CD4-positive, alpha-beta T cell treated with Interleukin-4 for 1 hour (primary cell): ENCODE measurements around the gene FYCO1.

Source experiments
- DNase-seq, 2 donors: peaks; one replicate each; pipeline ENCODE4 v3.0.0-alpha.2; 2020 to 2022

FYCO1 gene

DNA sequence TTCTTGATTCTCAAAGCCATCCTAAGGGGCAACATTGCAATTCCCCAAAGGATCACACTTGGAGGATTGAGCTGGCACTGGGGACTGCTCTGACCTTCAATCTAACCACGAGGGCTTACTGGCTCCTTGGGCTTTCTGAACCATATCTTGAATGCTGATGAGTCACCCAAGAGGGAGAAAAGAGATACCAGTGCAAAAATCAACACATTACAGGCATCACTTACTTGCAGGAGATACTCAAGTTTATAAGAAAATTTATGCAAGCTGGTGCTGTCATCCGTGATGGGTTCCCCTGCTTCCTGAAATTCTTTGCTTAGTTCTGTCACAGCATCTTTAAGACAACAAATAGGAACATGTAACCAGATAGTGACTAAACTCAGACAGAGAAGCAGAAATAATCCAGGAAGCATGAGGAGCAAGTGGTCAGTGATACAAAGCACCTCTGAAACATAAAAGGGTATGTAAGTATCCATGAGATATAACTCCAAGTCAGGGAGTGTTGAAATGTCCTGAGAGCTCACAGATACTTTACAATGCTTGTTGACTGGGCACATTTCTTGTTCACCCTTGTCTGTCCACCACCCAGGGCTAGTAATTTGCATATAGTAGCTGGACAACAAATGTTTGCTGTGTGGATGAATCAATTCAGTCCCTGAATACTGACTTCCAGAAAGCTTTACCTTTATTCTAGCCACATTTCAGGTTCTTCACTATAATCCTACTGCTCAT, 14.1 kb downstream of the FYCO1 start:
- DNase-seq, result no peak

DNA sequence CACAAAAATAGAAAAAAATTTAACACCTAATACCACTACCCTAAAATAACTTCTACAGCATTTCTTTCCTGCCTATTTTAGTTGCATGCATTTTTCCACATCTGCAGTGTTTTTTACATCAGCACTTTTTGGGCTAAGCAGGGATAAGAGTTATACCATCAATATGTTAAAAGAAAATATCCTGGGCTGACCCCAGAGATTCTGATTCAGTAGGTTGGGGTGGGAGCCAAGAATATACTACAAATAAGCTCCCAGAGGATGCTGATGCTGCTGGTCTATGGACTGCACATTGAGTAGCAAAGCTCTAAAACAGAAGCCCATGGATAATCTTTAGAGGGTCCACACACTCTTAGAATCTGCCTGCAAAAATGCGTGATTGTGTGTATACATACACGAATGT, 14.8 kb downstream of the FYCO1 start:
- DNase-seq, result no peak

DNA sequence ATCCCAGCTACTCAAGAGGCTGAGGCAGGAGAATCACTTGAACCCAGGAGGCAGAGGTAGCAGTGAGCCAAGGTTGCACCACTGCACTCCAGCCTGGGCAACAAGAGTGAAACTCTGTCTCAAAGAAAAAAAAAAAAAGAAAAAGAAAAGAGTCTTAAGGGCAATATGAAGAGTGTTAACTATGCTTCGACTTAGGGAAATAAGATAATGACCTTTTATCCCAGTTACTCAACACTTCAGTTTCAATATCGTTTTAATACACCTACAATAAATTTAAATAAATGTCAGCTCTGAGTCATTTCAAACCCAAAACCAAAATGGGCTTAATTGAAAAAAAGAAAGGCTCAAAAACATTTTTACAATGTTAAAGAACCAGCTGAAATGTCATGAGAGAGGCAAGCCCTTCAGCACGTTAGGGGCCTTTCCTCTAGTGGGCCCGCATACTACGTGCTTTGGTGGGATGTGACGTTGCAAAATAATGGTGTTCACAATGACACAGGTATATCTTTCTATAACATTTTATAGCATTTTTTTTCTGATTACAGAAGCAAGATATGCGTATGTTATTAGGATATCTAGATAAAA, 15.3 kb downstream of the FYCO1 start:
- DNase-seq, result no peak

DNA sequence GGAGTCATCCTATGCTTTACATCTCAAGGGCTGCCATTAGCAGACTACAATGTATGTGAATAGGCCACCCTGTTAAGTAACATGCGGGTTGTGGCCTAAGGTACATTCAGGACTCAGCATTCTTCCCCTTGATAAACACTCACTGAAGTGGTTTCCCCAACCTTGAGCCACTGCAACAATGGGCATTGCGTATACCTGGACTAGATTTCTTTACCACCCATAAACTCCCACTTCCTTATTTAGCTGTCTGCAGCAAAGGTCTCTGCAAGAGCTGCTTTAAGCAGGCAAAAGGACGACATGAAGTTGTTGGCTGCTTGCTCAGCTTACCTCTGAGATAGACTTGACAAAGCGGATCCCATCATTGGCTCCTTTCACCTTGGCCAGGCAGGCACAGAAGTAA, 16.2 kb downstream of the FYCO1 start:
- DNase-seq, result no peak

DNA sequence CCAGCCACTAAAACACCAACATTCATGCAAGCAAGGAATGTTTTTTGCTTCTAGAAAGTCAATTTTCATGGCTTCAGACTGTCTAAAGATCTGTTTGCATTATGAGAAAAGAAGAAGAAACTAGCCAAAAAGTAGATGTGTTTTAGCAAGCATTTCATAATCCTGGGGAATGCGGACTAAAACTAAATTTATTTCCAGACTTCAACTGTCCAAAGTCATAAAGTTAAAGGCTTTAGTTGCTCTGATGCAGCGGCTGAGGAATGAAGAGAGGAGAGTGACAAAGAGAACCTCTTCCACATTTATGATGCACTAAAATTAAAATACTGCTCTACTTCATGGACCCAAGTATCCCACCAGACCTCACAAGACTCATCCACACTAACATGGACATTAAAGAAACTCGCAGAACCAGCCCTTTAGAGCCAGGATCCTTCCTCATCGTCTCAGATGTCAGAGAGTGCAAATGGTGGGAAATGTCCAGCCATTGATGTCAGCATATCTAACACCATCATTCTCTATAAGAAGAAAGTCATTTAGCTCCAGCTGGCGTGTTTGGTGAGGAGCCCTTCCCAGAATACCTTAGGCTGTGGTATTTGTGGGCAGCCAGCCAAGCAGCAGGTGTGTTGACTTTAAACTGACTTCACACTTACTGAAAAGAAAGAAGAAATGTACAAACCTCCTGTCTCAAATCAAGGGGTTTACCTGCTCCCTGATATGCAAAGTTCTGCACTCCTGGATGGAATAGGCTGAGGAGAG, 17.4 kb downstream of the FYCO1 start:
- DNase-seq, result peak in 1 of 2 donors; percentile 49

DNA sequence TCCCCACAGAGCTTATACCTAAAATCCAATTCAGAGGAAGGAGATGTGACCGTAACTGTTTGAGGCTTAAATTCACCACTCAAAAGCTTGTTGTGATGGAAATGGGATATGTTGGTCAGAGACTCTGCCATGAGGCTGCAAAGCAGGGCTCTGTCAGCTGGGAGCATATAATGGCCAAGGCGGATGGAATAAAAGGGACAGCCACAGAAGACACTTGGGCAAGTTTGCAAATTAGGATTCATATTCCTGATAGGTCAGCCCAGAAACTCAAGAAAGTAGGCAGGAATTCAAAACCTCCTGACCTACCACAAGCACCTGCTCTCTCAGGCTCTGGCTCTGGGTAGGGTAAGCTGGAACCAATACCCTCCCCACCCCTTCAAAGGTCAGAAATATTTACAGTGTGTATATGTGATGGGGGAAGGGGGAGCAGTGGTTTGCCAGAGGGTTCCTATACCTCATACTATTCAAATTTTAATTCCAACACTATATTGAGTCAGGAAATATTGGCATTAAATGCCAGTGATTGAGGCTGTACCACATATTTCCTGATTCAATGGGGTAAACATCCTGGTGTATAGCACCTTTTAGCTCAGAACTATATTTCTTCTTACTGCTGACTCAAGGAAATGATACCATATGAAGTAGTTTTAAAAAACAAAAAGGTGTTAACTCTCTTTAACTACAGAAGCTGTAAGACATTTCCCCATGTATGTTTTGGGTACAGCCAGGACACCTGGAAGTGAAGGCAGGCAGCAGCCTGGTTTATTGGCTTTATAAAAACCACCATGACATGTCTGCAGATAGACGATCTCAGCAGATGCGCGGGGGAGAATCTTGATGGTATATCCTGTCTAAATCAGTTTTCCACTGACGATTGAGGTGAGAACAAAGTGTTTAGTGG, 19.2 kb downstream of the FYCO1 start:
- DNase-seq, result peak in 1 of 2 donors; percentile 57

DNA sequence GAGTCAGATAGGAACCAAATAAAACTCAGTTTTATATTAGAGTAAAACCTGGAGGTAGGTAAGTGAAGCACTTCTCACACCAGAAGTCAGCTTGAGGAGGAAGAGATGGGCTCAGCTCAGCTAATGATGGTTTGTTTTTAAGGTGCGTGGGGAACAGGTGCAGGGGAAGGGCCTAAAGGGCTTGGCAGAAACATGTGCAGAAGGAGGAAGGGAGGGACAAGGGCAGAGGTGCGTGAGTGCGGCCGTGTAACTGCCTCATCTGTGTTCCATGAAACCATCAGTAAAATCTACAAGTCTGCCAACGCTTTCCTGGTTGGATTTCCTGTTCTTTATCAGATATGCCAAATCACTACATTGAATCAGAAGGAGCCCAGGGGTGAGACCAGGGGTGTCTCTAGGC, 19.9 kb downstream of the FYCO1 start:
- no peak for DNase-seq

DNA sequence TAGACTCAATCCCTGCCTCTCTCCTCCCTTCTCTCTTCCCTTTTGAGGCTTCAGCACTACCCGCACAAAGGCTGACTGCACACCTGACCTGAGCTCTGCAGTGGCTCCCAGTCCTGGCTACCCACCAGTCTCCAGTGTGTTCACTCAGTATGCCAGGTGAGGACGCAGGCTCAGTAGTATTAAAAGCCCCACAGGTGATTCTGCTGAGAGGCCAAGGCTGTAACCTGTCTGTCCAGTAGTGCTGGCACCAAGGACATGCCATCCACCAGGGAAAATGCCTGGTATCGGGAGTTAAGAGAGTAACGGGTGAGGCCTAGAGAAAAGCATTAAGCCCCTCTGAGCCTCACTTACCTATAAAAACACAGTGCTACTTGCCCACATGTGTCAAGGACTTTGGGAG, 20.9 kb downstream of the FYCO1 start:
- DNase-seq, result no peak

DNA sequence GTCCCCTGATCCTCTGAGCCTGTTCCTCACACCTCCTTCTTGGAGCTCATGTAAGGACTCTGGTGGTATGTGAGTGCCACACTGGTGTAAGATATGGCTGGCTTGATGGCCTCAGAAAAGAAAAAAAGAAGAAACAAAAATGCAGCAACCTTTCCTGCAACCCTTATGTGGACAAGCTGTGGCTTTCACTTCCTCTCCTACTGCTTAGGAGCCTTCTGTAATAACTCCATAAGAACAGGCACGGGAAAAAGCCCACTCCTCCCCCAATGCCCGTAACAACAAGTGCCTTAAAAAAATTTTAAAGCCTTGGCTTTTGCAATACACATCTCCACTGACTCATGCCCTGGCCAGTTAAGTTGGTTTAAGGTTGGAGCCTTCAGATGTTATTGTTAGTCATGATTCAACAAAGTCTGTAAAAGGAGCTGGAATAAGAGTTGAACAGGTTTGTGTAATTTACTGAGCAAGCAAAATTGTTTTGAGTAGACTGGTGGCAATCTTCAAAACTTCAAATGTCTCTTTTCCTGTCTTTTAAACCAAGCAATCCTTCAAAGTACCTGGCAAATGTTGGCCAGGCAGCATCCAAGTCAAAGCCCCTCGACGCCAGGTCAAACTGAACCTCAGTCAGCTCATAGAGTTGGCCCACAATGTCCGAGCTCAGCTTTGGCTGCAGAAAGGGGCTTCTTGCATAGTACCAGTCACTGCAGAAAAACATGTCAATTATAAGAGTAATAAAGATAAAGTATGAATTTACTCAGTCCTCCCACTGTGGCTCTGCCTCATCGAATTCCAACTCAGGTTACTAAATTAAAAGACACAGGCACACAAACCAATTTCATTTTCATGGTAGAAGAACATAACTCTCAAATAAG, 22.9 kb downstream of the FYCO1 start:
- peak in 1 of 2 donors; percentile 57 for DNase-seq

DNA sequence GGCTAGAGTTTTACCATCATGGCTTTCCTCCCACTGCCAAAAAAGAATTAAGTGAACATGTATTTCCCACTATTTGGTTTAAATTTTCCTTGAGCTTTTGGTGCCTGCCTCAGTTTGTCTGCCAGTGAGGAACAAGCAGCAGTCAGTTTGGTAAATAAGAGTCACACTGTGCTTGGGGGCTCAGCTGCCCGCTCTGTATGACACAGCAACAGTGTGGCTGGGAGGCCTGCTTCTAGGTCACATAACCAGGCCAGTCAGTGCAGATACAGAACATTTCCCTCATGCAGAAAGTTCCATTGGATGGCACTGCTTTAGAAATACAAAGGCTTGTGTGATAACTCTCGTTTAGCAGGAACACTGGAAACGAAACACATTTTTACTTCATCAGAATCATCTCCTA, 25.7 kb downstream of the FYCO1 start:
- DNase-seq, result no peak

DNA sequence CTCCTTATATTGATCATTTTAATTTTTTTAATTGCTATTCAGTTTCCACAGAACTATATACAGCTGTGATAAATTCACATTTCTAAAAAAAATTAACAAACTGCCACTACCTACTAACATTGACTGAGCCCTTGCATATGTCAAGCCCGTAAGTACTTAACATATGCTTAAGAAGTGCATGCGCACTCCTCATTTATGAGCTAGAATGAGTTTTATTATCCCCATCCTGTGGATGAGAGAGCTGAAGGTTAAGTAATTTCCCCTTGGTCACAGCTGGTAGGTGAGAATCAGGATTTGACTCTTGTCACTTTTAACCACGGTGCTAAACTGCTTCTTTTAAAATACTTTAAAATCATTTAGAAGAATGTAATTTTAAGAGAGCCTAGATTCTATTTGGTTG, 26.5 kb downstream of the FYCO1 start:
- DNase-seq, result no peak

DNA sequence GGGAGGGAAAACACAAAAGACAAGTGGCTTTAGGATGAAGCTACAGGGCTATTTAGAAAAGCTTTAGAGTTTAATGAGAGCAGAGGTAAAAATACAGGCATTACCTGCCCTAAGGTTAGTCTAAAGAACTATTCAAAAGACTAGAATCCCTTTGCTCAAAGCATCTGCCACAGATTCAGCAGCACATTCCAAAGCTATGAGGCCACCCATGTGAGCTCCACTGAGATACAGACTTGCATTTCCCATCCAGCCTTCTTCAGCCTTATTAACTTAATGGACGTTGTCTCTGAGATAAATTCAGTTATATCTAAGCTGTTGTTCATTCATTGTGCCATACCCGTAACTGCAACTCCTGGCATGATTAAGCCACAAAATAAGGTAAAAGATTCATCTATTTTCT, 26.9 kb downstream of the FYCO1 start:
- no peak for DNase-seq

DNA sequence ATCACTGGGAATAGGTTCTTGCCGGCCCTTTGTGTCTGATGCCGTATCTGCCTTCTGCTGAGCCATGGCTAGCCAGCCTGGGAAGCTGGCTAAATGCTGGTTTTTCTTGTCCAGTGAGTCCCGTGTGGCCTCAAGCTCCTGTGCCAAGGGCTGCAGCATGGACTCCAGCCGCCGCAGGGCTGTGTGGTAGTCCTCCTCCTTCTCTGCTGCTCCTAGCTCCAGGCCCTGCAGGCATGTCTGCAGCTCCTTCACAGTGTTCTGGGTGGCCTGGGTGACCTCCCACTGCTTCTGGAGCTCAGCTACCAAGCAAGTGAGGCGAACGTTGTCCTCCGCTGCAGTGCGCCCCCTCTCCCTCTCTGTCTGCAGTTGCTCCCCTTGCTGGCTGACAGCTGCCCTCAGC, 27.5 kb downstream of the FYCO1 start:
- DNase-seq, result no peak

DNA sequence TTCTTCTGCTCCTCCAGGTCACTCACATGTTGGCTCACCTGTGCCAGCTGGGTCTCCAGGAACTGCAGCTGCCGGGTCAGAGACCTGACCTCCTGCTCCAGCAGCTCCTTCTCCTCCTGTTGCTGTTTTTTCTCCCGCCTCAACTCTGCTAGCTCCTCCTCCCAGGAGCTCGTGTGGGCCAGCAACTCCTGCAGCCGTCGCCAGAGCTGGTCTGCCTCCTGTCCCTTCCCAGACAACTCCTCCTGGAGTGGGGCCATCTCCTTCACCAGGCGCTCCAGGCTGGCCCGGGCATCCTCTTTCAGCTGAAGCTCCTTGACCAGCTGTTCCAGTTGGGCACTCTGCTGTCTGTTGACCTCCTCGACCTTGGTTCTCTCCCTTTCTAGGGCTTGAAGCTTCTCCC, 27.9 kb downstream of the FYCO1 start:
- no peak for DNase-seq

DNA sequence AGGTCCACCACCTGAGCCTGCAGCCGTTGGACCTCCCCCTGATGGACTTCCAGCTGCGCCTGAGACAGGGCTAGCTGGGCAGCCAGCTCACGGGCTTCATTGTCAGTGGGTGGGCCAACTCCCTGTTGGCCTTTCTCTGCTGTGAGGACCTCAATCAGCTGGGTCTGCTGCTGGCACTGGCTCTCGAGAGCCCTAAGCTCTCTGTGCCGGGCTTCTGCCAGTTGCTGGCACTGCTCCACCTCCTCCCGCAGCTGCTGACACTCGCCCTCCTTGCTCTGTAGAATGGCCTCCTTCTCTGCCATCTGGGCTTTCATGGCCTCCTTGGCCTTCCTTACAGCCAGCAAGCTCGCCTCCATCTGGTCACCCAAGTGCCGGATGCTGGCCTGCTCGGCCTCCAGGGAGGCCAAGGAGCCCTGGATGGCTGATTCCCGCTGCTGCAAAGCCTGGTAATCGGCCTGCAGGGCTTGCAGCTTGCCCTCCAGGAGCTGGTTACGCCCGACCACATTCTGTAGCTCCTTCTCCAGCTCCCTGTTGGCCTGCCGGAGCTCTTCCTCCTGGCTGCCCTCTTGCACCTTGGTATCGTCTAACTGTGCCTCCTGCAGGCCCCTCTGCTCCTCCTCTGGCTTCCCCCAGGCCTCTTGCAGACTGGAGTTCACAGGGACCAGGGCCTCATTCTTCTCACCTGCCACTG, 28.5 kb downstream of the FYCO1 start:
- DNase-seq, result no peak

DNA sequence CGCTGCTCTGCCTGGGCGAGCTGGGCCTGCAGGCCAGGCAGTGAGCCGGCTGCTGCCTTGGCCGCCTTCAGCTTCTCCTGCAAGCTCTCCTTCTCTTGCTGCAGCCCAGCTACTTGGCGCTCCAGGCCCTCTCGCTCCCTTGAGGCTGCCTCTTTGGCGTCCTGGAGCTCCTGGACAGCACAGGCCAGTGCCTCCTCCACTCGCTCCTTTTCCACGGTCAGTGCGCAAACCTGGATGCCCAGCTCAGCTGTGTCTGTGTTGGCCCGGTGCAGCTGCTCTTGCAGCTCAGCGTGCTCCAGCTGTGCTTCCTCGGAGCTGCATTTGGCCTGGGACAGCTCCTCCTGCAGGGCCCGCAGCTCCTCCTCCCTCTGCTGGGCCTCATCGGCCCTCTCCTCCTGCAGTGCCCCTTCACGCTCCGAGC, 29.2 kb downstream of the FYCO1 start:
- no peak for DNase-seq

DNA sequence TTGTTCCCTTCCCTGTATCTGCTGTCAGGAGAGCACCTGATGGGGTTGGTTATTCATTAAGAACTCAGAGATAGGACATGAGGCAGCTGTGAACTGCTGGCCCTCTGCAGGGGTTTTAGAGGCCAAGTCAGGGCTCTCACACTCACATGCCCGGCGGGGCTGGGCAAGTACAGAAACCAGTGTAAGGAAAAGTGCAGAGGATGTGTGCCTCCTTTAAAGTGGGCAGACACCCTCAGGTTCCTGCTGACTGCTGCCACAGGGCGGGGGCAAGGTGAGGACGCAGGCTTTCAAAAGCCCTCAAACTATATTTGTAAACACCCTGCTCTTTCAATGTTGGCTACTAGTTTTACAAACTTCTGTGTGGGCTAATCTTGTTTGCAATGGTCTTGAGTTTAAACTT, 30.0 kb downstream of the FYCO1 start:
- DNase-seq, result peak in 1 of 2 donors; percentile 44

DNA sequence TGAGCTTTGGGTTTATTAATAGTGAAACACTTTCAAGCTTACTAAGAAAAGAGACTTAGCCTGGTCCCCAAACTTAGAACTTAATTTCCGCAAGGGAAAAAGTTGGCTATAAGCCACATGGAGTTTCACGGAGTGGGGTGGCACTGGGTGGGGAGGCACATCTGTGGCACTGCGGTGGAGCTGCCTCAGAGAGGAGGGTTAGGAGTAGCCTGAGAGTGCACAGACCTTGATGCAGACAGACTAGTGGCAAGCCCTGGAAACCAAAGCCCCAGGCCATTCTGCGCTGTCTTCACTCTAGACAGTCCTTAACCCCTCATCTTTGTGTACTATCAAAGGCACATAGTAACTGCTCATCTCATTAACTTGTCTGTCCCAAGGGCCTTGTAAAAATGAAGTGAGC, 30.4 kb downstream of the FYCO1 start:
- no peak for DNase-seq

DNA sequence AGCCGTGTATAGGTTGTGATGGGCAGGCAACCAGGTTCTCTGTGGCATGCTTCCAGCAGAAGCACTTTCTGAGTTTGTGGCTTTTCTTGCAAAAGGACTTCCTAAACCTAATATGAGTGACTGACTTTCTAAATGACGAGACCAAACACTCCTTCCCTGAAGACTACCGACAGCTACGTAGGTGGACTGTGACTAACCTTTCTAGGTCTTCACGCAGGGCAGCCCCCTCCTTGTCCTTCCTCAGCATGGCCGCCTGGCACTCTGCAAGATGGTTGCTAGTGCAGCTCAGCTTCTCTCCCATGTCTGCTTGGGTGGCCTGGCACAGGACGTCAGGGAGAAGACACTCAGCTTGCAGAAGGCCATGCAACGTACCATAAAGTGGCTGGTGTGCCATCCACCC, 31.5 kb downstream of the FYCO1 start:
- DNase-seq, result no peak

DNA sequence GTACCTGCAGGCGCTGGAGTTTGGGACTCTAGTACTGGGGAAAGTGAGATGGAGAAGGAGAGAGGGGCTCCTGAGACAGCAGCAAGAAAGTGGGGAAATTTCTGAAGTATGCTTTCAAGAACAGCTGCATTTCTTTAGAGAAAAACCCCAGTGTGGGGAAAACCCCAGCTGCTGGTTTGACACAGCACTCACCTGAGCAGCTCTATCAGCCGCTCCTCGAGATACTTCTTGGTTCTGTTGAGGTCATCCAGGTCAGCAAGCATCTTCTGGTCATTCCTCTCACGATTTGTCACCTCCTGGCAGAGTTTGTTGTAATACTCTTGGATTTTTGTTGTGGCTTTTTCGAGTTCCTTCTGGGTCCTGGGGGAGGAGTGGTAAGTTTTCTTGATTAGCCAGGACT, 33.6 kb downstream of the FYCO1 start:
- no peak for DNase-seq

DNA sequence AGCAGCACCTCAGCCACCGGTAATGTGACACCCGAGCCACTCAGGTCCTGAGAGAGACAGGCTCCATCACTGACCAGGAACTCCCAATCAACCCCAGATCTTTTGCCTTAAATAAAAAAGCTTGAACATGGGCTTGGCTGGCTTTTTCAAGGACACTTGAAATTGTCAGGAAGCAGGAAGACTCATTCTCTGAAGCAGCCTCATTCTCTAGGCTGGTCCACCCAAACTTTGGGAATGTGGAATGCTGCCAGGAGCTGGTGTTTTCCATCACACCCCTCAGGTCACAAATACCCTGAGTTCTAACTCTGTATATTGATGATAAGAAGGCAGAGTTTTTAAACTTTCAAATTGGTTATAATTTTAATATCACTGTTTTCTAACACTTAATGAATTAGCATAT, 35.3 kb downstream of the FYCO1 start:
- no peak for DNase-seq

DNA sequence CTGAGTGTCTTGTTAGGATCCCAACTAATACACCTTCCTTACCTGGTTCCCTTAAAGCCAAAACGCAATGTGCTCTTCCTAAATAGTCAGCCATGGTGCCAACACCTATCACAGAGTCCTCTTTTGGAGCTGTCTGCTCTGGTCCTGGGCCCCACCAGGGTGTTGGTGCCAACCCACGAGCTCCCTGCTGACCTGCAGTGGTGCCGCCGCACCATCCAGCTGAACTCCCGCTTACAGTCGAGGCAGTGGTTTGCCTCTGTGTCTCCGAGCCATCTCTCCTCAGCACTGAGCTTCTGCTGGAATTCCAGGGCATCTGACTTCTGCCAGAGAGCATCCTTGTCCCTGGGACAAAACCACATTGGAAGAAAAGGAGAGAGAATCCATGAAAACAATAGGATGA, 36.4 kb downstream of the FYCO1 start:
- no peak for DNase-seq
